ENCODE results near the gene SFMBT2.

Gene SFMBT2

DNA sequence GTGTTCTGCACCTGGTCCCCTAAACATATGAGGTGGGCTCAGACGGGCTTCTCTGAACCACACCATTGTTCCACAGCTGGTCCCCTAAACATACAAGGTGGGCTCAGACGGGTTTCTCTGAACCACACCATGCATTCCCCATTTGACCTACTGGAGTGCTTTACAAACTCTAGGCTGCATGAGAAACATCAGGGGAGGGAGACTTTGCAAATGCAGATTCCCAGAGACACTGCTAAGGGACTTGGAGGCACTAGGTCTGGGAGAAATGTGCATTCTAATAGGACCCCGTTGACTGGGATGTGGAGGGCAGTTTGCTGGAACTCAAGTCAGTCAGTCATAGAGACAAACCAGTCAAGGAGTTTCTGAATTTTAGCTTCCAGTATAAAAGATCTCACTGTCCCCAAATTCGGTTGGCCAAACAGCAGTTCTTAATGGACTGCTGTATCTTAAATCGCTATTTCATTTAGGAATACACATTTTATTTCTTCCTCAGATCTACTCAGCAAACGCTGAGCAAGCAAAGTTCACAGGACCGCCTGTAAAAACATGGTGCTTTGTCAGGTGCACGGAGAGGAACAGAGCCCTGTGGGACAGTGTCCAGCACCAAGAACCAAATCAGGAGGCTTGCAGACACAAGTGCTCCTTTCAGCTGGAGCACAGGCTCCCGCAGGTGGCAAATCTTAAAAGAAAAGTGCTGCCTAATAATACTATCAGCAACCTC is 198.8 kb downstream of the SFMBT2 start:
- no peak for DNase-seq (ENCODE audit: extremely low spot score)
- POLR2A ChIA-PET: no interaction called here
- CTCF ChIA-PET: no interaction called here
- TF ChIP-seq, protein P1, sequence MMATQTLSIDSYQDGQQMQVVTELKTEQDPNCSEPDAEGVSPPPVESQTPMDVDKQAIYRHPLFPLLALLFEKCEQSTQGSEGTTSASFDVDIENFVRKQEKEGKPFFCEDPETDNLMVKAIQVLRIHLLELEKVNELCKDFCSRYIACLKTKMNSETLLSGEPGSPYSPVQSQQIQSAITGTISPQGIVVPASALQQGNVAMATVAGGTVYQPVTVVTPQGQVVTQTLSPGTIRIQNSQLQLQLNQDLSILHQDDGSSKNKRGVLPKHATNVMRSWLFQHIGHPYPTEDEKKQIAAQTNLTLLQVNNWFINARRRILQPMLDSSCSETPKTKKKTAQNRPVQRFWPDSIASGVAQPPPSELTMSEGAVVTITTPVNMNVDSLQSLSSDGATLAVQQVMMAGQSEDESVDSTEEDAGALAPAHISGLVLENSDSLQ (IDR thresholded peaks at IDR 0.05): no peak
- TF ChIP-seq SP1 (IDR thresholded peaks at IDR 0.05) (no peak), FOXM1 (IDR thresholded peaks at IDR 0.05; ENCODE audit: borderline replicate concordance) (no peak), BHLHE40 (IDR thresholded peaks at IDR 0.05; ENCODE audit: borderline replicate concordance) (no peak)

DNA sequence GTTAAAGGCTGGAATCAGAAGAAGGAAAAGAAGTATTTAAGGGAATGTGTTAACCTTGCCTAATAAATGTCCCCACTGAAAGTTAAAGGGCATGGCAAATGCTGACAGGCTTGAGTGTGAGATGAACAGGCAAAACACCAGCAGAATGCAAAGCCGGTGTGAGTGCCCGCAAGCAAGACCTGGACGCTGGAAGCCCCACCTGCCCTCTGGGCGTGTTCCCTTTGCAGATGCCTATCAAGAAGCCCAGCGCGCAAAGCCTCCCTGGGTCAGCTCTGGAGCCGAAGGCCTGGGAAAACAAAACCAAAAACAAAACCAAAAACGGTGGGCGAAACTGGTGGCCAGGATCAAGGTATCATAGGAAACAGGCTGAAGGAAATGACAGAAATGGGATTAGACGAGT is 200.3 kb downstream of the SFMBT2 start:
- POLR2A ChIA-PET: no interaction called here
- CTCF ChIA-PET: no interaction called here
- no peak for DNase-seq (ENCODE audit: extremely low spot score)
- TF ChIP-seq FOXK2 (IDR thresholded peaks at IDR 0.05) (no peak), CTBP1 (IDR thresholded peaks at IDR 0.05; ENCODE audit: borderline replicate concordance) (no peak), ARNT (IDR thresholded peaks at IDR 0.05) (no peak)

DNA sequence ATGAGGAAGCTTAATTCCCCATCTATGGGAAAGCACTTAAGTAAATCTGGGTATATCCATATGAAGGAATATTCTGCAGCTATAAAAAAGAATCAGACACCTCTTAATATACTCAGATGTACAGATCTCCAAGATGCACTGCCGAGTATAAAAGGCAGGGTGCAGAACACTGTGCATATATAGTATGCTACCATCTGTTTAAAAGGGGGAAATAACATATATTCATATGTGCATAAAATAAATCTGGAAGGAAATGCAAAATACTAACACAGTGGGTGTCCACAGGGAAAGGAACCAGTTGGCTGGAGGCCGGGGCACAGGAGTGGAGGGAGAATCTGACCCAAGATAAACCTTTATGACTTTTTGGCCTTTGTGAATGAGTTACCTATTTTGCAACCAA is 201.4 kb downstream of the SFMBT2 start:
- CTCF ChIA-PET: no interaction called here

DNA sequence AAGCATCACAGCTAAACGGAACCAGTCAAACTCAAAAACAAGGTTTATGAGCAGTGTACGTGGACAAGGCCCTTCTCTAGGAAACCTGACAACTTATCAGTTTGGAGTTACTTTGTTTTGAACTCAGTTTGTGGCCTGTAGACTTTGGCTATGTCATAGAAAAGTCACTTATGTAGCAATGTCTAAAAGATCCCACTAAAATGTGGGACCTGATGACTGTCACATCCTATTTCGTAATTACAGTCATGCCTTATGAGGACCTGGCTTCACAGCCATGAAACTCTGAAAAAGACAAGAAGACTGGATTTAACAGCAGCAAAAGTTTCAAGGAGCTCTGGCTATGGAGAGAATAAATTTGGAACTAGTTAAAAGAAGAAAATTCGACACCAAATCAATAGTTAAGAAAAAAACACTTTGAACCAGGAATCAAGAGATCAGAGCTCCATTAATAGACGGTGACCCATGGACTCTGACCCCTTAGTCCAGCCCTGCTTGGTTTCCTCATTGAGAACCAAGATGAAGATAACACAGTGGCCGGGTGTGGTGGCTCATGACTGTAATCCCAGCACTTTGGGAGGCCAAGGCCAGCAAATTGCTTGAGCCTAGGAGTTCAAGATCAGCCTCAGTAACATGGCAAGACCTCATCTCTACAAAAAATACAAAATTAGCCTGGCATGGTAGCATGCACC is 204.3 kb downstream of the SFMBT2 start:
- no peak for DNase-seq (ENCODE audit: extremely low spot score)
- ChIA-PET POLR2A (no interaction called here), CTCF (no interaction called here)
- TF ChIP-seq, protein P1 (IDR thresholded peaks at IDR 0.05): no peak
- TF ChIP-seq ZNF384 (IDR thresholded peaks at IDR 0.05) (no peak), LEF1 (IDR thresholded peaks at IDR 0.05; ENCODE audit: borderline replicate concordance) (no peak), ELF4 (IDR thresholded peaks at IDR 0.05) (no peak), FOXK2 (IDR thresholded peaks at IDR 0.05) (no peak), HDGF (IDR thresholded peaks at IDR 0.05; ENCODE audit: borderline replicate concordance) (no peak), BHLHE40 (IDR thresholded peaks at IDR 0.05; ENCODE audit: borderline replicate concordance) (no peak), CTBP1 (IDR thresholded peaks at IDR 0.05; ENCODE audit: borderline replicate concordance) (no peak), ARNT (IDR thresholded peaks at IDR 0.05) (no peak), FOXA1 (IDR thresholded peaks at IDR 0.05) (no peak), SUZ12 (IDR thresholded peaks at IDR 0.05) (no peak), L3MBTL2 (conservative IDR thresholded peaks at IDR 0.05) (no peak), TARDBP (IDR thresholded peaks at IDR 0.05) (no peak), FOXM1 (IDR thresholded peaks at IDR 0.05; ENCODE audit: borderline replicate concordance) (no peak)

More for the DNA sequence above, 201.4 kb downstream of the SFMBT2 start:
- POLR2A ChIA-PET: interaction anchor here (1.1 kb wide), 1 partner anchor 9 kb away, joined by 4 read pairs; no protein-coding TSS in a partner anchor
- no peak for DNase-seq (ENCODE audit: extremely low spot score)
- TF ChIP-seq NFRKB (IDR thresholded peaks at IDR 0.05) (no peak), BHLHE40 (IDR thresholded peaks at IDR 0.05; ENCODE audit: borderline replicate concordance) (no peak), ELF4 (IDR thresholded peaks at IDR 0.05) (no peak), ARNT (IDR thresholded peaks at IDR 0.05) (no peak), FOXA1 (IDR thresholded peaks at IDR 0.05) (no peak), ZNF384 (IDR thresholded peaks at IDR 0.05) (no peak), SP1 (IDR thresholded peaks at IDR 0.05) (no peak)

DNA sequence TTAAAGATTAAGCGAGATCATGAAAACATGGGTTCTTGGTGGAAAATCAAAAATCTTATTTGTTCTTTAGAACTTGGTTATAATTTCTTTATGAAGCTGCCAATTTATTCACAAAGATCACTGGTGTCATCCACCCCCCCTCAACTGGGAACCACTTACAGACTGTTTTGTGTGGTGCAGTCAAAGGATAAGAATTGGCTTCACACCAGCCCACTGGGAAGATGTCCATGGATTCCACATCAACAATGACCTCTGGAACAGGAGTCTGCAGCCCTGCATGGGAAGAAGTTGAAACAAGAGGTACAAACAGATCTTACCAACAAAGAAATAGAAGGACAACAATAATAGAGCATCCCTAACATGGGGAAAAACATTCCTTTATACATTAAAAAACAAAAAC is 205.2 kb downstream of the SFMBT2 start:
- CTCF ChIA-PET: no interaction called here
- POLR2A ChIA-PET: no interaction called here

DNA sequence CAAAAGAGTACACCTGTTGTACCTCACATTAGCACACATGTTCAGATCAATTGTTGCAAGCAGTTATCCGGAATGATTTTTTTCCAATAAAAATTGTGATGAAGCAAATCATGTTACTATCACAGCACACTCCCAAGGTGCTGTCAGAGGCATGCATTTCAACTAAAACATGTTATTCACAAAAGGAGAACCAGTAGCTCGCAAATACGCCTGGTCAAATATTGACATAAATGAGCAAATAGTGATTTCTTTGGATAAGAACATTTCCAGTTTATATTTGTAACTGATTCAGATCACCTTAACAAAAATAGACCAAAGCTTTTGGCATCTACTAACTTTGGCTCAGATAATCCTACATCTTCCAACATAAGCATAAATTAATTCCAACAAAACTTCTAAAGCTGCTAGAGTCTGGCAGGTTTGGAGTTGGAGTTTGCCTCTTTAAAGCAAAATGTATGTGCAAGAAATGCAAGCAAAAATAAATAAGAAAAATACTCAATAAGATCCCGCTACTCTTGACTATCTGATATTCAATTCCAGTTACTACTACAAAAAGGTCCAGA is 208.0 kb downstream of the SFMBT2 start:
- CTCF ChIA-PET: no interaction called here
- no peak for TF ChIP-seq CTBP1 (IDR thresholded peaks at IDR 0.05; ENCODE audit: borderline replicate concordance)
- no peak for TF ChIP-seq ARNT (IDR thresholded peaks at IDR 0.05)
- TF ChIP-seq L3MBTL2 (conservative IDR thresholded peaks at IDR 0.05): no peak
- TF ChIP-seq FOXM1 (IDR thresholded peaks at IDR 0.05; ENCODE audit: borderline replicate concordance): no peak
- TF ChIP-seq, protein P1 (IDR thresholded peaks at IDR 0.05): no peak
- no peak for TF ChIP-seq BHLHE40 (IDR thresholded peaks at IDR 0.05; ENCODE audit: borderline replicate concordance)
- TF ChIP-seq ELF4 (IDR thresholded peaks at IDR 0.05): no peak
- no peak for TF ChIP-seq NFRKB (IDR thresholded peaks at IDR 0.05)
- no peak for TF ChIP-seq HDGF (IDR thresholded peaks at IDR 0.05; ENCODE audit: borderline replicate concordance)
- POLR2A ChIA-PET: no interaction called here
- no peak for DNase-seq (ENCODE audit: extremely low spot score)

More for the DNA sequence above, 205.2 kb downstream of the SFMBT2 start:
- no peak for DNase-seq (ENCODE audit: extremely low spot score)
- TF ChIP-seq FOXA1 (IDR thresholded peaks at IDR 0.05) (no peak), ARNT (IDR thresholded peaks at IDR 0.05) (no peak), ELF4 (IDR thresholded peaks at IDR 0.05) (no peak), LEF1 (IDR thresholded peaks at IDR 0.05; ENCODE audit: borderline replicate concordance) (no peak), FOXM1 (IDR thresholded peaks at IDR 0.05; ENCODE audit: borderline replicate concordance) (no peak), NFRKB (IDR thresholded peaks at IDR 0.05) (no peak), HDGF (IDR thresholded peaks at IDR 0.05; ENCODE audit: borderline replicate concordance) (no peak), BHLHE40 (IDR thresholded peaks at IDR 0.05; ENCODE audit: borderline replicate concordance) (no peak), CTBP1 (IDR thresholded peaks at IDR 0.05; ENCODE audit: borderline replicate concordance) (no peak), FOXK2 (IDR thresholded peaks at IDR 0.05) (no peak), SUZ12 (IDR thresholded peaks at IDR 0.05) (no peak), SP1 (IDR thresholded peaks at IDR 0.05) (no peak), L3MBTL2 (conservative IDR thresholded peaks at IDR 0.05) (no peak), TARDBP (IDR thresholded peaks at IDR 0.05) (no peak), ZNF384 (IDR thresholded peaks at IDR 0.05) (no peak)
- TF ChIP-seq, protein P1 (IDR thresholded peaks at IDR 0.05): no peak

Measured in HEK293T (cell line).